HG03521 (cell line): ENCODE measurements around the gene SUSD5.
"Not testable (repeated sequence)": the region's sequence is repeated elsewhere in the genome, so short reads cannot be mapped to it uniquely, and the experiment has no call there.

Experiments used
- ATAC-seq: cut with Tn5 transposase; IDR thresholded peaks from one replicate; pipeline ENCODE4 v1.9.1; 2021; ENCODE audit warnings: mild to moderate bottlenecking, moderate library complexity; ENCODE audit not compliant: unreplicated experiment

SUSD5 gene

DNA sequence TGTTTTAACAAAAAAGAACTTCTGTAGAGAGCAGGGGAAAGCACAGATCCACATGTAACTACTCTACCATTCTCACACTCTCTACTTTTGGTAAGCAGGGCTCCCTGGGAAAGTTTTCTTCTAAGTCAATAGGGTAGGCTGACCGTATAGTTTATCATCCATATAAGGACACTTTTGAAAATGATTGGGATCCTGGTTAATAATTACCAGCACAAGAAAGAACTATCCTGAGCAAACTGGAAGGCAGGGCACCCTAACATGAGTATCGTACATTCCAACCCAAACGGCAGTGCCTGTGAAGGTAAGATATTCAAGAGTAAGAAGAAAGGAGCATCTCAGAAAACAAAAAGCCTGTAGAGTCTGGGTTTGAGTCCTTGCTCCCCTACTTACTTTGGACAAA, 22.1 kb downstream of the SUSD5 start:
- ATAC-seq, result no peak

DNA sequence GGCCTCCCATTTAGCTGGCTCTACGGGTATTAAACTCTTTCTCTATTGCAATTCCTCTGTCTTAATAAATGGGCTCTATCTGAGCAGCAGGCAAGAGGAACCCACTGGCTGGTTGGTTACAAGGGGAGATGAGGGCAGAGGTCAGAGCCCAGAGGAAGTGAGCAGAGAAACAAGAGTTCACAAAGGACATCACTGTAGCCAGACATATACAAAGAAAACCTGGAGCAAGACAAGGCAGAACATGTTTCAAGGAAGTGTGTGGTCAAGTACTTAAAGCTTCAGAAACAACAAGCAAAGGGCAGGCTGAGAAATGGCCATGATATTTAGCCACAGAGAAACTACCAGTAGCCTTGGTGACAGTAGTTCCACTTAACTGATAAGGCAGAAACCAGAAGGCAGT, 24.3 kb downstream of the SUSD5 start:
- ATAC-seq, result no peak

DNA sequence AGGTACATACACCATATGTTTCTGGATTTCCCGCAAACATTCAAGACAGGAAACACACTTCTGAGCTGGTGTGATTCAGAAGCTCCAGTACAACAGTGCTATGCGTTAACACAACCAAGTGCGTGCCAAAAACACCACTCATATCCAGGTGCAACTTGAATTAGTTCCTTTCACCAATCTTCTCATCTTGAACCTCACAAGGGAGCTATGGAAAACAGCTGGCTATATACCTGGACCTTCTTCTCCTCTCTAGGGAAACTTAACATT, 31.3 kb downstream of the SUSD5 start:
- no peak for ATAC-seq

DNA sequence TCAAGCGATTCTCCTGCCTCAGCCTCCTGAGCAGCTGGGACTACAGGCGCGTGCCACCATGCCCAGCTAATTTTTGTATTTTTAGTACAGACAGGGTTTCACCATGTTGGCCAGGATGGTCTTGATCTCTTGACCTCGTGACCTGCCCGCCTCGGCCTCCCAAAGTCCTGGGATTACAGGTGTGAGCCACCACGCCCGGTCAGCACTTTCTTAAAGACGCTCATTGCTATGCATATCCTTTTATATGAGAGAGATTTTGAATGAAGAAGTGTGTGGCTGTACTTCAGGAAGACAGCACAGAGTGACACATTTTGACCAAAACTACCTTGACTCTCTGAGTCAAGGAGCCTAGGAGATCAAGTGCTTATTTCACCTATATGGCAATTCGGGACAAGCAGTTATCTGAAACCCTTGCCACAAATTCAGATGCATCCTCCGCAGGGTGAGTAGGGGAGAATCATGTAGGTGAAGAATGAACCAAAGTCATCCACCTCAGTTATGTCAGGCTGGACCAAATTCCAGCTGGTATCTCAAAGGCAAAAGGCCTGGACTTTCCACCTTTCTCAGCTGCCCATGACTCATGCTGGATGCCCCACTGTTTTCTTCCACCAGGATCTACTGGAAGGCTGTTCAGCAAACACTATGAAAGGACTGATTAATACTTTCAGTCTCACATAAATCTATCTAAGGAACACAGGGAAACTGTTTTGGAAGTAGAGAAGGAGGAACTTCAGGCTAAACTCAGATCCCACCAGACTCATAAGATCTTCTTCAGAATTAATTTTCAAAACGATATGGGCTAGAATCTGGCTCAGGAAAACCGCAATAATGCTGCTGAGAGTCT, 31.9 kb downstream of the SUSD5 start:
- ATAC-seq, result no peak

DNA sequence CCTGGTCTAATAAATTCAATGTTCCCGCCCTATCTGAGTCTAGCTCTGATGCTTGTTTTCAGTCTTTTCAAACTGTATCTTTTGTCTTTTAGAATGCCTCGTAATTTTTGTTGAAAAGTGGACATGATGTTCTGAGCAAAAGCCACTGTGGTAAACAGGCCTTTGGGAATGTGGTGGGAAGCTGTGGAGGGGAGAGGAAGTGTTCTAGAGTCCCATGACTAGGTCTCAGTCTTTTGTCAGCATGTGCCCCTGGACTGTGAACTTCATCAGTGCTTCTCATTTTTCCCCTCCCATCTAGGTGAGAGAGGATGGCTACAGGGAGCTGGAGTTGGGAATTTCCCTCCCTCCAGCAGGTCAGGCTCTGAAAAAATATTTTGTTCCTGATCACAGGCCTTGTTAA, 33.7 kb downstream of the SUSD5 start:
- ATAC-seq, result no peak

DNA sequence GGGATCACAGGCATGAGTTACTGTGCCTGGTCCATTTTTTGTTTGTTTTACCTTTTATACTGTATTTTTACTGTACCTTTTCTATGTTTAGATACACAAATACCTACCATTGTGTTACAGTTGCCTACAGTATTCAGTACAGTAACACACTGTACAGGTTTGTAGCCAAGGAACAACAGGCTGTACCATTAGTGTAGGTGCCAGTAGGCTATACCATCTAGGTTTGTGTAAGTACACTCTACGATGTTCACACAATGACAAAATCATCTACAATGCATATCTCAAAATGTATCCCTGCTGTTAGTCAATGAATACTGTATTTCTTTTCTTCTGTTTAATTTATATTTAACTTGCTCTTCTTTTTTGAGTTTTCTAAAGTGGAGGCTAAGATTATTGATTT, 37.0 kb downstream of the SUSD5 start:
- ATAC-seq, result not testable (repeated sequence)

DNA sequence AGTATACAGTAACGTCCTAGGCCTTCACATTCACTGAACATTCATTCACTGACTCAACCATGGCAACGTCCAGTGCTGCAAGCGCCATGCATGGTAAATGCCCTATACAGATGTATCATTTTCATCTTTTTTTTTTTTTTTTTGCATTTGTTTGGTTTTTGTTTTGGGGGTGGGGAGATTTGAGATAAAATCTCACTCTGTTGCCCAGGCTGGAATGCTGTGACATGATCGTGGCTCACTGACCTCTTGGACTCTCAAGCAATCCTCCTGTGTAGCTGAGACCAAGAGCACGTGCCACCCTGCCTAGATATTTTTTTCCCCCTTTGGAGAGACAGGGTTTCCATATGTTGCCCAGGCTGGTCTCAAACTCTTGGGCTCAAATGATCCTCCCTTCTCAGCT, 37.4 kb downstream of the SUSD5 start:
- ATAC-seq, result no peak

DNA sequence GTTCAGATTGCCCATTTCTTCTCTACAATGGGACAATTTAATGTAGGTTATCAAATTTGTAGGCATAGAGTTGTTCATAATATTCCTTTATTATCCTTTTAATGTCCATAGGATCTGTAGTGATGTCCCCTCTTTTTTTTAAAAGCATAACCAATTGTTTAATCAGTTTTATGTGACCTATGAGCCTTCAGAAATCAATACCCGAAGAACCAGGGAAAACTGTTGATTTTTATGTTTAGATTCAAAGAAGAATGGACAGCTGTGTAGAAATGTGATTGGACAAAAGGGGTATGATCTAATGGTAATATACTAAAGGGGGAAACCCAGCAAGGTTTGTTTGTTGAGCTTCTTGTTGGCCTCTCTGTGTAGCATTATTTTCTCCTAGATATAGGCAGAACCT, 39.5 kb downstream of the SUSD5 start:
- ATAC-seq, result no peak

DNA sequence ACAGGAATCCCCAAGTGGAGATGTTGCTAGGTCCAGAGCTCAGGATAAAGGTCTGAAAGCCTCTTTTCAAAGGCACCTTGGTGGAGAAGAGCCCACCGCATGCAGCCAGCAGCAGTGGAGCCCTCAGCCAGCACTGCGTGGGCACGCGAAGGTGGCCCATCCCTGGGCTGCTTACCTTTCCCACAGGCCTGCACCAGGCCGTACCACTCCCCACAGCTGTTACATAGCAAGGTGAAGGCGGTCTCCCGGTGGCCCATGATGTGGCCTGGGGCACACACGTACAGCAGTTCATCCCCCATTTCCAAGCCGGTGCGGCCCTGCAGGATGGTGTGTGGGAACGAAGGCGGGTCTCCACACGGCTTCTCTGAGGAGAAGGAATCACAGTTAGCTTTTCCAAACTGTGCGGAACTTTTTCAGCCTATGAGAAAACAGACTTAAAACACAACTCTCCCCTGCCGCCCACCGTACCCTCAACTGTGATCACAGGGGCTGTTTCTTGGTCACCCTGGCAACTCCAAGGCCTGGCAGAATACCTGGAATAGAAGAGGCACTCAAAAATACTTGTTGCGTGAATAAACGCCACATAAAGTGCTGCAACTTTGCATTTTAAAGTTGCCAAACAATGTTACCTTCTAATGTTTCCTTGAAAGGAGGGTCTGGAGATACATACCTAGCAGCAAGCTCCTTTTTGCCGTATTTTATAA, 43.7 kb downstream of the SUSD5 start:
- no peak for ATAC-seq

DNA sequence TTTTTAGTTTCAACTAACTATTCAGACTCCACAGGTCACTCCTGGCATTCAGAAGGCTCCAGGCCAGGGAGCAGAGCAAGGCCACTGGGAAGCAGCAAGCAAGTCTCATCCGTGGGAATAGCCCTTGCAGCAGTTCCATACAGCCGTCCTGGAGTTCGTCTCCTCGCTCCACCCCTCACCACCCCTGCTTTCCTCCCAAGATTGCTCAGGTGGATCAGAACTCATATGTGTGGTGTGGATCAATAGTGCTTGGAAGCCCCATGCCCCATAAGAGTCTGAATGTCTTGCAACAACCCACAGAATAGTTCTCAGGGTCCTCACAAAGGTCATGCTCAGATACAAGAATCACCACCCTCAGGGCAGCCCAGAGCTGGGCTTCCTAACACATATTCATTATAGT, 44.5 kb downstream of the SUSD5 start:
- ATAC-seq, result no peak

DNA sequence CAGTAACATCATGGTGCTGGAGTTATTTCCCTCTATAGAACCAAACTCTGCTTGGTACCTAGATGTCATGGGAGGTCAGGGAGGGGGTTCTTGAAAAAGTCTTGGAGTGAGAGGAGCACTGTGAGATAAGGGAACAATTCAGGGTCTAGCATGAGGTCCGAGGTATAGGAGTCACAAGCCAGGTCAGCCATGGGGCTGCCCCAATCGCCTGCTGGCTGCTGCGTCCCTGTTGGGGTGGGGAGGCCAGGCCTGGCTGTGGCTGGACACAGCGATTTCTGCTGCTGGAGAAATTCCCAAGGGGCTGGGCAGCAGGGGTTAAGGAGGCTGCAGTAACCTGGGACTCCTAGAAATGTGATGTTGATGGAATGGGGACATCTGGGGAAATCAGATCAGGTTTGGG, 44.9 kb downstream of the SUSD5 start:
- no peak for ATAC-seq

DNA sequence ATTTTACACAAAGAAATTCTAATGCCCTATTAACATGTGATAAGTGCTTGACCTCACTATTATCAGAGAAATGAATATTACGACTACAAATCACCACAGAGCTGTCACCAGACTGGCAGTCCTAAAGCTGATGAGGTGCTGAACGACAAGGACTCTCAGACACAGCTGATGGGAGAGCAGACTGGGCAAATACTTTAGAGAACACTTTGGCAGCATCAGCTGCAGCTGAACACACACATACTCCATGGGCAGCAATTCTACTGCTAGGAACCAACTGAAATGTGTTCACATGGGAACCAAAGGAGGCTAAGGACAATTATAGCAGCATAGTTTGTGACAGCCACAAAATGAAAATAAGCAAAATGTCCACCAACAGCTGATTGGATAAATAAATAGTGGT, 45.5 kb downstream of the SUSD5 start:
- no peak for ATAC-seq

DNA sequence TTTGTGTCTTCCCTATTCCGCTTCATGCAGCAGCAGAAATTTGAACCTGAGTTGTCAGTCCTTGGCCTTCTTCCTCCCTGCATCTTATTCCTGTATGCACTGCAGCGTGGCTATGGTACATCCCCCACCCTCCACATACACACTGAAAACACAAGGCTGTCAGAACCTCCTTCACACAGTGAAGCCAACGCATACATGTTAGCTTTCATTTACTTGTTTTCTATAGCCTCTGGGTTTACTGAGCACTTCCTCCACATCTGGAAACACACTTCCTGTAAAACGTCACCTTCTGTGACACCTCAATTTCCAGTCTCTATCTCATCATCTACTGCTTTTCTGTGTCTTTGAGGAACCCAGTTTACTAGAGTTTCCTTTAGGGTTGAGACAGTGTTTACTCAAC, 47.0 kb downstream of the SUSD5 start:
- no peak for ATAC-seq

DNA sequence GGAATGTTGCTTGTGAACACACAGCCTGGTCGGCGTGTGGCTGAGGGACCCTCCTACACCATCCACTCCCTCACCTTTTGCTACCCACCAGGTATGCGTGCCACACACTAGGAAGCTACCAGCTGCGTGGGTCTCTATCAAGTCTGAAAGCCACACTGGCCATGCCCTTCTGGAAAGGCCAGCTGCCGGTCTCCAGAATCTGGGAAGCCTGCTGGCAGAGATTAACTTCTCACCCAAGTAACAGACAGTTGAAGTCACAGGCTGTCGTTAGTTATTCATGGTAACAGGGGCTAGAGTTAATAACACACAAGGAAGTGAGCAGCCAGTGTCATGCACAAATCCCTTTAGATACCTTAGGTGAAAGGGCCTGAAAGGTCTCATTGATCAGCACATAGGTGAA, 48.1 kb downstream of the SUSD5 start:
- no peak for ATAC-seq

DNA sequence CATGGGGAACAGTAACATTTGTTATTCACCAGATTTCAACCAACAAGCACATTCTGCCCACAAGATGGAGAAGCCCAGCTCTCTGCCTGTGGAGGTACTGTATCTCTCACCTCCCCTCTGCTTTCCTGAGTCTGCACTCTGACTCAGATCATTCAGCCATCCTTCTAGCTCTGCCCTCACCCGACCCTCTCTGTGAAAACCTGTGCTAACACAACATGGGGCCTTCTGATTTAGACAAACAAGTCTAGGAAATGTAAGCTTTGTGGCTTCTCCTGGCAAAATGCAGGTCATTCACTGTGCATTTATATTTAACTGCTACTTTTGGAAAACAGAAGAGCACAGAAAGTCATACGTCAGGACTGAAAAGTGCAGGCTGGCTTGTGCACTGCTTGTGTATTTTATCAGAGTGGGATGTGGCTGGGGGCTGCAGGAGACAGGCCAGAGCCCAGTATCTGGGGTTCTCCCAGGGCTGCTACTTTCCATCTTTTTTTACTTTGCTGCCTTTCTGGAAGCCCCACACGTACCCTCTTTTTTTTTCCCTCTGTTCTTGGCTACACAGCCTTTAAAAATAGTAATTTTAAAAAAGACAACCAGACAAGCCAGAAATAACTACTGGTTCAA, 50.8 kb downstream of the SUSD5 start:
- no peak for ATAC-seq

DNA sequence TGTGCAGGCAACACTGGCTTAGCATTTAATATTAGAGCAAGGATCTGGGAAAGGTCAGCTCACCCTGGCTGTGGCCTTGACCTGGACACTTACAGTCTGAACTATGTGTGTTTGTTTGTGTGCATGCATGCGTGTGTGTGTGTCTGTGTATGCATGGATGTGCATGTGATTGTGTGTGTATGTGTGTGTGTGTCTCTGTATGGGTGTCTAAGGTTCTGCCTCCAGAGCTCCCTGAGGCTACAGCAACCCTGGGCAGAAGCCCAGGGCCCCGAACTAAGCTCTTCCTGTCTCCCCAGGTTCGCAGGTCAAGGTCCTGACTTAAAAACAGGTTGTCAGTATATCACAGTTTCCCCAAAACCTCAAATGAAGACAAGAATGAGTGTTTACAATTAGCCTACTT, 51.3 kb downstream of the SUSD5 start:
- ATAC-seq, result no peak

DNA sequence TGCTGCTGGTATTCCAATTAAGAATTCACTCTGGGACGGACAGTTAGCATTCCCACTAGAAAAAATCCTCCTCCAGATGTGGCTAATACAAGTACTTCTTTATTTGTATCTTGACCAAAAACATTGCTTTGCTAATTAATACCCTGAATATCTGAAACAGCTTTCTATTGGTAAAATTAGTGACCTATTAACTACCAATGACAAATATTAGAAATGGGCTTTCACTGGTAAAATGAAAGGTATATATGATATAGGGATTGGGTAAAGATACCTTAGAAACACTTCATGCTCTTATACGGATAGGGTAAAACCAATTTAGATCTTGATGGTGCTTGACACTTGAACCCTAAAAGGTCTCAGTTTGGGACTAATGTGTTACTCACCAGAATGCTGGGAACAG, 52.5 kb downstream of the SUSD5 start:
- no peak for ATAC-seq

DNA sequence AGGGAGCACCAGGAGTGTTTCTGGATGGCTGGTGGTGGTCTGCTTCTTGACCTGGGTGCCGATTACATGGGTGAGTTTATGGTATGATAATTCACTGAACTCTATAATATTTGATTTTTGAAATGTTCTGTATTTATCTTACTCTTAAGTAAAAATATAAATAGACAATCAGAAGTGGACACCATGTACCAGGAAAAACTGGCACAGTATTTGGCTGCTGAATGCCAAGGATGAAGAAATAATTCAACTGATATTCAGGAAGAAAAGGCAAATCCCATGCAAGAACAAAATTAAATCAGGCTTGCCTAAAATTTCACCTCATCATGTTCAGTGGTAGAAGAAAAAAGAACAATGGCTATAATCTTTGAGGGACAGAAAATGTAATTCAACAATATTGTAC, 53.2 kb downstream of the SUSD5 start:
- no peak for ATAC-seq

DNA sequence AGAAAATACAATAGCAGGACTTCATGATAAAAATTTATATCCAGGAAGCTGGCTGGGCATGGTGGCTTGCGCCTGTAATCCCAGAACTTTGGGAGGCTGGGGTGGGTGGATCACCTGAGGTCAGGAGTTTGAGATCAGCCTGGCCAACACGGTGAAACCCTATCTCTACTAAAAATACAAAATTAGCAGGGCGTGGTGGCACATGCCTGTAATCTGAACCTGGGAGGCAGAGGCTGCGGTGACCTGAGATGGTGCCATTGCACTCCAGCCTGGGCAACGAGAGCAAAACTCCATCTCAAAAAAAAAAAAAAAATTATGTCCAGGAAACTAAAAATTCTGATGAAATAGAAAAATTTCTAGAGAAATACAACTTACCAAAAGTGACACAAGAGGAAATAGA, 56.0 kb downstream of the SUSD5 start:
- ATAC-seq, result not testable (repeated sequence)

DNA sequence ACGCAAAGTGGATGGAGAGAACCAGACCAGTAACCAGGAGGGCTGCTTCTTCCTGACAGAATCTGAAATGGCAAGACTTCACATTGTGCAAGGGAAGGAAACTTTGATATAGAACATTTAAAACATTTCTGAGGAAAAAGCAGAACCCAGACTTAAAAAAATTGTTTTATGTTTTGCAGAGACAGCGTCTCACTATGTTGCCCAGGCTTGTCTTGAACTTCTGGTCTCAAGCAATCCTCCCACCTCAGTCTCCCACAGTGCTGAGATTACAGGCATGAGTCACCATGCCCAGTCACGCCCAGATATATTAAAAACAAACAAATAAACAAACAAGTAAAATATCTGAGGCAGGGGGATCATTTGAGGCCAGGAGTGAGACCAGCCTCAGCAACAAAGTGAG, 58.6 kb downstream of the SUSD5 start:
- ATAC-seq, result no peak

DNA sequence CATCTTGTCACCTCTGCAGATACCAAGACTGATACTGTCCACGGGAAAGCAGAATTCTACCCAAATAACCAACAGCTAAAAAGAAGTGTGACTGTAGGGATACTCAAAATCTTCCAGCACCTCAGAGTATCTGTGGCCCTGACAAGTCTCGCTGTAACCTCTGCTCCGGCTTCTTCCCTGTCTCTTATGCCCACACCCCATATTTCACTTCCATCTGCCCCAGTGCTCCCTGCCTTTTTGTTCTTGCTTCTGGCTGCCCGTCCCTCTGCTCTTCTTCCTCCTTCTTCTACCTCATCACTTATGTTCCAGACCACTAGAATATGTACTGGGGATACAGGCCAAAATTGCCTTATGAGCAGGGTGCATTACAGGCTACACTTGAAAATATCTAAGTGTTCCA, 59.4 kb downstream of the SUSD5 start:
- no peak for ATAC-seq

DNA sequence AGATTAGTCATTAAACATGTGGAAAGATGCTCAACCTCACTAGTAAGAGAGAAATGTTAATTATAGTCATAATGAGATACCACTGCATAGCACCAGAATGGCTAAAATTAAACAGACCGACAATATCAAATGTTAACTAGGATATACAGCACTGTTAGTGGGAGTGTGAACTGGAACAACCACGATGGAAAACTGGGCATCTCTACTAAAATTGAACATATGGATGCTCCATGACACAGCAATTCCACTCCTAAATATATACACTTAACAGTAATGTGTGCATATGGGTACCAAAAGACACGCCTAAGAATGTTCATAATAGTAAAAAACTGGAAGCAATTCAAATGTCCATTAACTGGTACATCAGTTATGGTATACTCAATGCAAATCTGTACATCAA, 63.3 kb downstream of the SUSD5 start:
- no peak for ATAC-seq
